ENCODE results near the gene DNAH2. TPM values are rescaled to one million over a fixed set of nuclear protein-coding genes. Genes with fewer than 3 reads are reported as not detected.

The DNAH2 gene
- total RNA-seq, 1 experiment from 2014 or later, result 2.0 TPM

GRCh38 chr17:7852262-7852670 is 134.7 kb downstream of the DNAH2 start:
- H3K9me2 ChIP-seq (ENCODE audit: insufficient read depth), result no peaks in the 10 kb centered on the region
- H3K9me3 ChIP-seq (ENCODE audit: control insufficient read depth in 1 of 2, insufficient read depth in 1 of 2, low read depth in 1 of 2, low read length in 2 of 2), result no peaks in the 10 kb centered on the region
- H3K36me3 ChIP-seq (ENCODE audit: control insufficient read depth in 1 of 2, insufficient read depth in 2 of 2, low read length in 2 of 2), result peaks cover 22 to 27% of the 10 kb centered on the region in 2 experiments
- TSS peak; percentile 5 for BruUV-seq (replicated peaks)
- intact Hi-C loops (cut with micrococcal nuclease), result no loop called here
- CTCF ChIA-PET, result no interaction called here
- H4K20me1 ChIP-seq (ENCODE audit: insufficient read depth), result no peaks in the 10 kb centered on the region
- TF ChIP-seq JUND (IDR thresholded peaks at IDR 0.05) (no peak), ZFX (IDR thresholded peaks at IDR 0.05) (no peak), CBX3 (IDR thresholded peaks at IDR 0.05; ENCODE audit: low read depth) (no peak), FOSL1 (IDR thresholded peaks at IDR 0.05; ENCODE audit: low read depth) (no peak), EGR1 (IDR thresholded peaks at IDR 0.05; ENCODE audit: low read depth) (no peak), POLR2AphosphoS5 (IDR thresholded peaks at IDR 0.05; ENCODE audit: low read depth, low read length) (no peak), SP1 (IDR thresholded peaks at IDR 0.05; ENCODE audit: low read depth) (no peak), EZH2 (IDR thresholded peaks at IDR 0.05) (no peak), CEBPB (IDR thresholded peaks at IDR 0.05; ENCODE audit: low read depth) (no peak), SRF (IDR thresholded peaks at IDR 0.05; ENCODE audit: low read depth) (no peak), ZBTB33 (IDR thresholded peaks at IDR 0.05; ENCODE audit: extremely low read depth, insufficient replicate concordance, low read length) (no peak), MAX (IDR thresholded peaks at IDR 0.05) (no peak), TCF7L2 (IDR thresholded peaks at IDR 0.05; ENCODE audit: borderline replicate concordance, extremely low read depth, insufficient read depth, insufficient read length) (no peak), REST (IDR thresholded peaks at IDR 0.05; ENCODE audit: low read depth) (no peak)
- H3K79me2 ChIP-seq (ENCODE audit: insufficient read depth, low read length), result peaks cover 44% of the 10 kb centered on the region
- peak overlapping the region; percentile 95 for H3K4me2 ChIP-seq (ENCODE audit: low read length)
- DNase-seq (ENCODE audit: low read depth, low spot score), result no peak
- H3K9ac ChIP-seq (ENCODE audit: low read length), result peak overlapping the region; percentile 36
- RAD21 ChIA-PET (ENCODE audit: low non-redundant PET in 1 of 2, low total read pairs in 2 of 2, uncharacterized antibody in 2 of 2, unreplicated experiment in 2 of 2), result no interaction called here
- H3K4me3 ChIP-seq (replicated peaks in 1 of 2; ENCODE audit: low read depth in 1 of 2, low read length in 2 of 2), result 0 out of 4 replicates have a peak overlapping the region, but pooled peaks of 1 of the 2 experiments have one; percentile 77
- no peaks in the 10 kb centered on the region for H3K27me3 ChIP-seq (ENCODE audit: insufficient read depth, low read length)
- no peak overlapping the region for H2AFZ ChIP-seq (ENCODE audit: low read depth, low read length, poor library complexity, severe bottlenecking)
- ATAC-seq, result no peak
- POLR2A ChIA-PET, result interaction anchor here (2.2 kb wide), 1 partner anchor 10 kb away, joined by 7 read pairs; no protein-coding TSS in a partner anchor
- H3K4me1 ChIP-seq (ENCODE audit: control insufficient read depth in 1 of 2, insufficient read depth in 2 of 2, low read length in 2 of 2), result peaks cover 20 to 43% of the 10 kb centered on the region in 2 experiments
- peak overlapping the region; percentile 68; the same call in 1 of the 2 replicates for H3K27ac ChIP-seq (ENCODE audit: low read depth, low read length)
